ENCODE data around the gene NOTUM.

The NOTUM gene

GRCh38 chr17:81978524-81979298, 17.7 kb upstream of the NOTUM start:
- Histone ChIP-seq H3K4me3 (ENCODE audit: low read length) (peak overlapping the region; percentile 57), H3K4me1 (ENCODE audit: insufficient read depth, low read length) (peaks cover 9% of the 10 kb centered on the region), H3K9me3 (ENCODE audit: low read length) (no peaks in the 10 kb centered on the region), H3K36me3 (ENCODE audit: insufficient read depth, low read length) (peaks cover 15% of the 10 kb centered on the region), H3K27me3 (ENCODE audit: insufficient read depth, low read length) (no peaks in the 10 kb centered on the region), H2AFZ (ENCODE audit: low read depth, low read length) (no peak overlapping the region)

GRCh38 chr17:81977211-81977808, 16.3 kb upstream of the NOTUM start, which contains the start of gene ASPSCR1:
Gene ASPSCR1, plus strand, starts transcription at chr17:81977629. Its CDS starts 18 bp downstream, at chr17:81977647.
- Histone ChIP-seq H3K9me3 (ENCODE audit: low read length) (peaks cover 3% of the 10 kb centered on the region), H2AFZ (ENCODE audit: low read depth, low read length) (peak within 1 kb of the TSS; percentile 92), H3K4me1 (ENCODE audit: insufficient read depth, low read length) (peaks cover 9% of the 10 kb centered on the region), H3K36me3 (ENCODE audit: insufficient read depth, low read length) (peaks cover 9% of the 10 kb centered on the region), H3K4me3 (ENCODE audit: low read length) (peak within 1 kb of the TSS; percentile 57), H3K27me3 (ENCODE audit: insufficient read depth, low read length) (no peaks in the 10 kb centered on the region)

- H3K36me3 ChIP-seq (ENCODE audit: insufficient read depth, low read length), result peaks cover 9% of the 10 kb centered on the region
- H2AFZ ChIP-seq (ENCODE audit: low read depth, low read length), result peak overlapping the region; percentile 92
- peaks cover 9% of the 10 kb centered on the region for H3K4me1 ChIP-seq (ENCODE audit: insufficient read depth, low read length)
- H3K4me3 ChIP-seq (ENCODE audit: low read length), result peak overlapping the region; percentile 57
- peaks cover 3% of the 10 kb centered on the region for H3K9me3 ChIP-seq (ENCODE audit: low read length)
- H3K27me3 ChIP-seq (ENCODE audit: insufficient read depth, low read length), result no peaks in the 10 kb centered on the region
Observed at GRCh38 chr17:81976332-81977210, 15.6 kb upstream of the NOTUM start.

GRCh38 chr17:81973432-81973831, 12.4 kb upstream of the NOTUM start:
- H3K4me1 ChIP-seq (ENCODE audit: insufficient read depth, low read length), result peaks cover 10% of the 10 kb centered on the region
- no peaks in the 10 kb centered on the region for H3K36me3 ChIP-seq (ENCODE audit: insufficient read depth, low read length)
- H3K9me3 ChIP-seq (ENCODE audit: low read length), result peaks cover 3% of the 10 kb centered on the region
- no peaks in the 10 kb centered on the region for H3K27me3 ChIP-seq (ENCODE audit: insufficient read depth, low read length)
- no peak overlapping the region for H2AFZ ChIP-seq (ENCODE audit: low read depth, low read length)
- no peak overlapping the region for H3K4me3 ChIP-seq (ENCODE audit: low read length)

GRCh38 chr17:81968850-81969812, 8.1 kb upstream of the NOTUM start:
- Histone ChIP-seq H3K36me3 (ENCODE audit: insufficient read depth, low read length) (no peaks in the 10 kb centered on the region), H3K4me1 (ENCODE audit: insufficient read depth, low read length) (peaks cover 33% of the 10 kb centered on the region), H2AFZ (ENCODE audit: low read depth, low read length) (no peak overlapping the region), H3K27me3 (ENCODE audit: insufficient read depth, low read length) (peaks cover 6% of the 10 kb centered on the region), H3K9me3 (ENCODE audit: low read length) (peaks cover 3% of the 10 kb centered on the region), H3K4me3 (ENCODE audit: low read length) (no peak overlapping the region)

GRCh38 chr17:81968396-81968745, 7.4 kb upstream of the NOTUM start:
- no peak overlapping the region for H3K4me3 ChIP-seq (ENCODE audit: low read length)
- peaks cover under 1% of the 10 kb centered on the region for H3K9me3 ChIP-seq (ENCODE audit: low read length)
- H3K4me1 ChIP-seq (ENCODE audit: insufficient read depth, low read length), result peaks cover 37% of the 10 kb centered on the region
- H2AFZ ChIP-seq (ENCODE audit: low read depth, low read length), result no peak overlapping the region
- peaks cover 13% of the 10 kb centered on the region for H3K27me3 ChIP-seq (ENCODE audit: insufficient read depth, low read length)
- H3K36me3 ChIP-seq (ENCODE audit: insufficient read depth, low read length), result no peaks in the 10 kb centered on the region

GRCh38 chr17:81967533-81968395, 6.8 kb upstream of the NOTUM start:
- peaks cover 18% of the 10 kb centered on the region for H3K27me3 ChIP-seq (ENCODE audit: insufficient read depth, low read length)
- H3K36me3 ChIP-seq (ENCODE audit: insufficient read depth, low read length), result no peaks in the 10 kb centered on the region
- H3K4me3 ChIP-seq (ENCODE audit: low read length), result no peak overlapping the region
- H3K9me3 ChIP-seq (ENCODE audit: low read length), result no peaks in the 10 kb centered on the region
- H2AFZ ChIP-seq (ENCODE audit: low read depth, low read length), result no peak overlapping the region
- peaks cover 37% of the 10 kb centered on the region for H3K4me1 ChIP-seq (ENCODE audit: insufficient read depth, low read length)

GRCh38 chr17:81967244-81967532, 6.2 kb upstream of the NOTUM start:
- Histone ChIP-seq H3K4me1 (ENCODE audit: insufficient read depth, low read length) (peaks cover 37% of the 10 kb centered on the region), H2AFZ (ENCODE audit: low read depth, low read length) (no peak overlapping the region), H3K4me3 (ENCODE audit: low read length) (no peak overlapping the region), H3K9me3 (ENCODE audit: low read length) (no peaks in the 10 kb centered on the region), H3K36me3 (ENCODE audit: insufficient read depth, low read length) (no peaks in the 10 kb centered on the region), H3K27me3 (ENCODE audit: insufficient read depth, low read length) (peaks cover 24% of the 10 kb centered on the region)

GRCh38 chr17:81966343-81967243, 5.6 kb upstream of the NOTUM start:
- Histone ChIP-seq H3K4me3 (ENCODE audit: low read length) (no peak overlapping the region), H3K4me1 (ENCODE audit: insufficient read depth, low read length) (peaks cover 37% of the 10 kb centered on the region), H2AFZ (ENCODE audit: low read depth, low read length) (no peak overlapping the region), H3K36me3 (ENCODE audit: insufficient read depth, low read length) (no peaks in the 10 kb centered on the region), H3K9me3 (ENCODE audit: low read length) (no peaks in the 10 kb centered on the region), H3K27me3 (ENCODE audit: insufficient read depth, low read length) (peaks cover 30% of the 10 kb centered on the region)

GRCh38 chr17:81964081-81964849, 3.3 kb upstream of the NOTUM start:
- no peak overlapping the region for H2AFZ ChIP-seq (ENCODE audit: low read depth, low read length)
- peaks cover 37% of the 10 kb centered on the region for H3K4me1 ChIP-seq (ENCODE audit: insufficient read depth, low read length)
- peaks cover 42% of the 10 kb centered on the region for H3K27me3 ChIP-seq (ENCODE audit: insufficient read depth, low read length)
- H3K36me3 ChIP-seq (ENCODE audit: insufficient read depth, low read length), result no peaks in the 10 kb centered on the region
- no peak overlapping the region for H3K4me3 ChIP-seq (ENCODE audit: low read length)
- H3K9me3 ChIP-seq (ENCODE audit: low read length), result no peaks in the 10 kb centered on the region

Measured in neuron (in vitro differentiated cells).